HG02798 (cell line): ENCODE measurements around the gene RELL2.
A peak's percentile ranks its signal among the peaks of the same experiment; 100 is the strongest.

ENCODE experiments used
- ATAC-seq: cut with Tn5 transposase; IDR thresholded peaks from one replicate; pipeline ENCODE4 v1.9.1; 2021; ENCODE audit warnings: mild to moderate bottlenecking; ENCODE audit not compliant: unreplicated experiment, poor library complexity

The RELL2 gene

DNA sequence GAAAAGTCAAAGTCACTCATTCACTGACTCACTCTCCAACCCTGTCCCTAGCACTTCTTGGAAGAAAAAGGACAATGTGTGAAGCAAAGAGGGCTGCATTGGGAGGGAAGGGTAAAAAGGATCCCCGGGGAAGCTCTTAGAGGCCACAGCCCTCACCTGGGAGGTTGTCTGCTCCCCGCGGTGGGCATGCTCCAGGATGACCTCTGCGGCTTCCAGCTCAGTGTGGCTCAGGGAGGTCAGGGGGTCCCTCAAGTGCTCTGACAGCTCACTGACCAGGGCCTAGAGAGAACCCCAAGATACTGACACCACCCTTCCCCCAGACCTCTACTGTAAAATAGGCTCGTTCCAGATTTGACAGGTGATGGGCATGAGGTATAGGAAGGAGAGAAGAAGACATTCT lies 10.4 kb downstream of the RELL2 start:
- ATAC-seq, result no peak

GRCh38 chr5:141647851-141648250 lies 11.1 kb downstream of the RELL2 start:
- no peak for ATAC-seq

GRCh38 chr5:141649056-141649688 lies 12.4 kb downstream of the RELL2 start:
- ATAC-seq, result no peak

GRCh38 chr5:141649972-141650371 lies 13.2 kb downstream of the RELL2 start:
- no peak for ATAC-seq

DNA sequence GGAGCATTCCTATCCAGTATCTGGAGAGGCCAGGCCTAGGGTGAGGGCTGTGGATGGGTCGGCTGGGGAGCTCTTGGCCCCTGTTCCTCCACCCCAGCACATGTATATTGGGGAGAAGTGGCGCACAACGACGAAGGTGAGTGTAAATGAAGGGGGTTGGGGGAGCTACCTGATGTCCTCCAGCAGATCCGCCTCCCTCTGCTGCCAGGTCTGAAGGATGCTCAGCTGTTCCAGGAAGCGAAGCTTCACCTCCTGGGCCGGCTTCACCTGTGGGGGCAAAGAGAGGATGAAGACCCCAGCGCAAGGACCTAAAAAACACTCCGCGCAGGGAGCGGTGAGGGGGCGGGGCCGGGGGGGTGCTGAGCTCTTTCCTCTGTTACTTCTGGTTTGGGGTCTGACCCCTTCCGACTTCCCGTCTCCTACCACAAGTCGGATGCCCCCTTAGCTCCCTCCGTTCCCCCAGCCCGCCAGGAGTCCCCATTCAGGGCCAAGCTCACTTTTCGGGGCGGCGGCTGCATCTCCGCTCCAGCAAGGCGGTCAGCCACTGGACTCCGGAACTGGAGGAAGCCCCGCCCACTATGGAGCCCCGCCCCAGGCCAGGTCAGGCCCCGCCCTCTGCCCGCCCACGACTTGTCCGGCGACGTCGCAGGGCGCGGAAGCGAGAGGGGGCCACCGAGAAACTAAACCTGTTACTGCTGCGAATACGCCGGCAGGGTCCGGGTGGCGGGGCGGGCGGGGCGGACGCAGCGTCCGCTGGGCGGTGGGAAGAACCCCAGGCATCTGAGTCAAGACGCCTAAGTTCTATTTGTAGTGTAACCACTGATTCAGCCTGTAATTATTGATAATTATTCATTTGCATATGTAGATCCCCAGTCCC lies 14.3 kb downstream of the RELL2 start, which contains the start of gene FCHSD1:
FCHSD1 (minus strand) TSS at position 568 of the 877 bp plus-strand sequence; CDS start at position 518, 50 bp downstream.
- peak; percentile 98 for ATAC-seq

GRCh38 chr5:141651728-141652105 lies 14.9 kb downstream of the RELL2 start:
- ATAC-seq, result no peak

- no peak for ATAC-seq
These were observed 17.5 kb downstream of the RELL2 start for GRCh38 chr5:141654298-141654697.

GRCh38 chr5:141655020-141655419 lies 18.2 kb downstream of the RELL2 start:
- no peak for ATAC-seq

- no peak for ATAC-seq
These were observed 19.6 kb downstream of the RELL2 start for GRCh38 chr5:141656396-141656795.

GRCh38 chr5:141657404-141657803 lies 20.6 kb downstream of the RELL2 start:
- no peak for ATAC-seq

DNA sequence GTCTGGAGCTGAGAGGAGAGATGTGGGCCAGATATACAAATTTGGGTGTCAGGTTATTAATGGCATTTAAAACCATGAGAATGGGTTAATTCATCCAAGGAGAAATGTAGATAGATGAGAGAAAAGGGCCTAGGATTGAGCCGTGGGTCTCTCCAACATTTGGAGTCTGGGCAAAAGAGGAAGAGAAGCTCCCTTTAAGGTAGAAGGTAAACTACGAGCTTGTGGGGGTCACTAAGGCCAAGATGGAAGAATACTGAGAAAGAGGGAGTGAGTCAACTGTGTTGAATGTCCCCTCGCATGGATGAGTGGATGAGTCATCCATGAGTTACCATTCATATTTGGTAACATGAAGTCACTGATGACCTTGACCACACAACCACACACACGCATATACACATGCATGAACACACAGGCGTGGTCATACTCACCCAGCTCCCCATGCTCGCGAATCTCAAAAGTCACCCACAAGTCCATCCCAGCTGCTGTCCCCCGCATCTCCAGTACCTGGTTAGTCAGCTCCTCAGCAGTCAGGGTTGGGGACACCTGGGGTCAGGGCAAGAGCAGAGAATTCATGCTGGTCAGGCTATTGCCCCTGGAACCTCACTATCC lies 21.2 kb downstream of the RELL2 start:
- peak; percentile 70 for ATAC-seq

- no peak for ATAC-seq
These were observed 25.2 kb downstream of the RELL2 start for GRCh38 chr5:141662028-141662427.

DNA sequence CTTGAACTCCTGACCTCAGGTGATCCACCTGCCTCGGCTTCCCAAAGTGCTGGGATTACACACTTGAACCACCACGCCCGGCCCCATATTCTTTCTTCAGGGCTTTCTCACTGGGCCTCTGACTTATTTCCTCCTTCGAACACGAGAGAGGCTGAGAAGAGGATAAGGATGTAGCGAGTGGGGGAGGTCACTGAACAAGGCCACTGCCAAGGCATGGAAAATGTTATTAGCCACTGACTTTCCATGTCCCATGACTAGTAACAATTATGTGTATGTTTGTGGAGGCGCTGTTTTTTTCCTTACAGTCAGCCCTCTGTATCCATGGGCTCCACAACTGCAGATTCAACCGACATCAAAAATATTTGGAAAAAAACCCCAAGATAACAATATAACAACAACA lies 26.7 kb downstream of the RELL2 start:
- ATAC-seq, result no peak

DNA sequence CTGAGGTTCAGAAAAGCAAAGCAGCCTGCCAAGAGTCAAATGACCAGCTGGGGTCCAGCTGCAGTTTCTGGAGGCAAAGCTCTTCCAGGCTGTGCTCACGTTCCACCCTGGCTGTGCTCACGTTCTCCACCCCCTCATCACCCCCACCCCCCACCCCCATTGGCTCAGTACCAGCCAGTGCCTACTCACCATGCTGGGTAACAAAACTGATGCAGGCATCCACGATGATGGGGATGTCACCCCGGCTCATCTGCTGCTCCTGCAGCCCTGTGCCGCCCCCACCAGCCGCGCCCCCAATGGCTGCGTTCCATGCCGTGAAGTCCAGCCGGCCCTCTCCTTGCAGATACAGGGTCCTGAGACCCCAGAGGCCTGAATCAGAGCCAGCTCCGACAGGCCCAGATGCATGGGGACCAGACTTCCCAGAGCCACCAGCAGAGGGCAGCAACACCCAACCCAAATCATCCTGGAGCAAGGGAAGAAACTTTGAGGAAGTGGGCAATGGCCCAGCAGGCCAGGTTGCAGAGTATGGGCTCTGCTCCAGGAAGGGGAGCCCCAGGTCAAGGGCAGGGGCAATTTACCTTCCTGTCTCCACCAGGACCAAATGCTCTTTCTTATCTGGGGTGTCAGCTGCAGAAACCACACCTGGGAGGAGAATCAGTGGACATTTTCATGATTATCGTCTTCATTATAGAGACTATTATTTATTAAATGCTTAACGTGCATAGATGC lies 28.1 kb downstream of the RELL2 start:
- peak; percentile 91 for ATAC-seq

DNA sequence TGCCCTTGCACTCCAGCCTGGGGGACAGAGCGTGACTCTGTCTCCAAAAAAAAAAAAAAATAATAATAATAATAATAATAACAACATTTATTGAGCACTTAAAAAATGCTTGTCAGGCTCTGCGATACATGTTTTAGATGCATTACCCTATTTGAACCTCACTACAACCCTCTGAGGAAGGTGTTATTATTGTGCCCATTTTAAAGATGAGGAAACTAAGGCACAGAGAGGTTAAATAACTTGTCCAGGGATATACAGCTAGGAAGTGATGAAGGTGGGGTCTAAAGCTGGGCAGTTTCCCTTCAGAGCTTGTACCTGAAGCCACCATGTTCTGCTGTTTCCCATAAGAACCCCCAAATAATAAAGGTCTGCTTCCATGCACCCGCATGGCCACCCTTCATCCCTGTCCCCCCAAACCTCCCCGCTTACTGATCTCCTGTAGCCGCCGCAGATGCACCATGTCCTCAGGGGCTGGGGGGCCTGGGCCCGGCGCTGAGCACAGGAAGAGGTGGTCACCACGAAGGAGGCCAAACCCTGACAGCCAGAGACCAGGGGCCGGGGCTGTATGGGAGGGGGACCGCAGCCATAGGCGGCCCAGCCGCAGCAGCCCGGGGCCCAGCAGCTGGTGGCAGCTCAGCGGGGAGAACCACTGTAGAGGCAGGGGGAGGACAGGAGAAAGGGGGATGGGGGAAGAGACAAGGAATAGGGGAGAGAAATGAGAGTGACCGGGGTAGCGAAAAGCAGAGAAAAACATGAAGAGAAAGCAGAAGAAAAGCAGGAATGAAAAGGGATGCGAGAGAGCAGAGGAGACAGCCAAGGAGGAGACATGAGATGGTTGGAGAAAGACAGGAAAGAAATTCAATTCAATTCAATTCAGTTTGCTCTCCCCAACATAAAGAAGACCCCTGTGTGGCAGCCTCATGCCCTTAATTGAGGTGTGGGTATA lies 29.5 kb downstream of the RELL2 start:
- no peak for ATAC-seq

DNA sequence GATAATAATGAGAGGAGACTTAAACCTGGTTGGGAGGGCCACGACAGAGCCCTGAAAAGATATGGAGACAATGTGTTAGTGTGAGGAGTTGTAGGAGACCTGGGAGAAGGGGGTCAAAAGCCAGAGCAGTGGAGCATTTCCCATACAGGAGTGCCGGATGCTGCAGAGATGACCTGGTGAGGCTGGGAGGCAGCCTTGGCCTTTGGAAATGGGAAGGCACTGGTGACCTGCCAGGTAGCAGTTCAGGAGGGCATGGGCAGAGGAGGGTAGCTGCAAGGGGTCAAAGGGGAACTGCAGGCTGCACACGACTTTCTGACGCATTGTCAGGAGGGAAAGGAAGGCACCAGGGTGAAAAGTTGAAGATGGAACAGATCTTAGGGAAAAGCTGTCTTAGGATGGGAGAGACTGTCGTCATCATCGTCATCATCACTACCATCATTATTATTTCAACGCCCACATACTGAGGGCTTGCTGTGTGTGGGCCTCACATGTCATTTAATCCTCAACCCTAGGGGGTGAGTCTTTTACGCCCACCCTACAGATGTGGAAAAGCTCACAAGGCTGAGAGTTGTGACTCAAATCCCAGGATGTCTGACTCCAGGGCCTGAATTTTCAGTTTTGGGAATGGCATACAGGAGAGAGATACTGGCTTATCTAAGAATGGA lies 31.9 kb downstream of the RELL2 start:
- ATAC-seq, result no peak

DNA sequence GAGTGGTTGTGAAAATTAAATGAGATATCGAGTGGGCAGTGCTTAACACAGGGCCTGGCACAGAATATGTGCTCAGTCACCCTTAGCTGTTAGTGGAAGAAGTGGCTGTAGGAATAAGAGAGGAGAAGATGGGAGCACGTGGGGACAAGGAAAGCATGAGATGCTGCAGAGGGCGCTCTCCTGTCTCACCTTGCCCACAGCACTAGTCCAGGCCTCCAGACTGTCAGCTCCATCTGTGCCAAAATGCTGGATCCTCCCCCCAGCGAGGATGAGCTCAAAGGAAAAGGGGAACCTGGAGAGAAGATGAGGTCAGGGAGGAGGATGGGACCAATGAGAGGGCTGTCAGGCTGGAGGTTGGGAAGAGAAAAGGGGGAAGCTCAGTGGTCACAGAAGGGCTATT lies 32.7 kb downstream of the RELL2 start:
- ATAC-seq, result no peak

- no peak for ATAC-seq
These were observed 35.5 kb downstream of the RELL2 start for GRCh38 chr5:141672071-141672840.
